Stomach (tissue), 9 donors: ENCODE data around the gene INPP5A. TPM values are rescaled to one million over a fixed set of nuclear protein-coding genes. Genes with fewer than 3 reads are reported as not detected.

Experiments used
- DNase-seq, 2 donors: peaks; one replicate each; pipeline versions ENCODE4 v3.0.0 to v3.0.0-alpha.2; 2013 to 2019
- H3K27ac ChIP-seq, 5 donors: fragments of 200-600 bp in 4 of 5; sonication (generic) in 4 of 5; one replicate each; pipeline ENCODE4 v1.5.1; 2013 to 2019; ENCODE audit warnings: mild to moderate bottlenecking in 1 of 5, moderate library complexity in 1 of 5
- H3K27me3 ChIP-seq, 3 donors: fragments of 200-600 bp; sonication (generic); one replicate each; pipeline ENCODE4 v1.5.1; 2017 to 2019; ENCODE audit warnings: mixed run types in 1 of 3
- H3K36me3 ChIP-seq, 4 donors: fragments of 200-600 bp; sonication (generic); 1 replicate in 3 of 4; 2 replicates in 1 of 4; pipeline ENCODE4 v1.5.1; 2016 to 2019
- H3K4me1 ChIP-seq, 4 donors: fragments of 200-600 bp; sonication (generic); one replicate each; pipeline ENCODE4 v1.5.1; 2016 to 2019
- H3K4me3 ChIP-seq, 4 donors: fragments of 200-600 bp; sonication (generic) in 3 of 4; one replicate each; pipeline ENCODE4 v1.5.1; 2016 to 2019; ENCODE audit warnings: mild to moderate bottlenecking in 1 of 4
- H3K9me3 ChIP-seq, 4 donors: fragments of 200-600 bp; sonication (generic); one replicate each; pipeline ENCODE4 v1.5.1; 2016 to 2019
- CTCF ChIP-seq, 7 experiments: fragments of 450-650 bp in 4 of 7; fragments of 200-600 bp in 3 of 7; sonication (generic) in 3 of 7; IDR thresholded peaks; one replicate each; pipeline ENCODE4 v1.5.1; 2016 to 2019; ENCODE audit warnings: antibody characterized with exemption in 7 of 7, control low read depth in 2 of 7, mild to moderate bottlenecking in 1 of 7
- EP300 ChIP-seq: sonication (generic); formaldehyde crosslinking; IDR thresholded peaks from one replicate; pipeline ENCODE4 v1.6.1; 2017; ENCODE audit warnings: antibody characterized with exemption
- POLR2A ChIP-seq, 4 donors: fragments of 450-650 bp; IDR thresholded peaks; one replicate each; pipeline ENCODE4 v1.6.1; 2016; ENCODE audit warnings: antibody characterized with exemption in 4 of 4, control low read depth in 2 of 4, mild to moderate bottlenecking in 1 of 4, moderate library complexity in 1 of 4
- POLR2AphosphoS5 ChIP-seq, 3 donors: sonication (generic); formaldehyde crosslinking; IDR thresholded peaks; one replicate each; pipeline ENCODE4 v1.6.1; 2016; ENCODE audit warnings: antibody characterized with exemption in 3 of 3
- WGBS, 5 donors: extraction: QIAGEN DNeasy Blood & Tissue Kit in 3 of 5; methylation state at CpG; one replicate each; pipeline versions ENCODE4 v1.1.5 to v1.1.7; 2013 to 2018; 5-methylcytosine and 5-hydroxymethylcytosine counted together
- intact Hi-C: fragments of 100-400 bp; cut with DNase I; formaldehyde crosslinking; loops from one replicate; pipeline ENCODE4 v1.15.1; 2023; ENCODE audit warnings: low total_unique reads
- polyA plus RNA-seq, 3 donors: library from polyadenylated mRNA; stranded (reverse); fragments of 200-250 nt; gene quantifications; one replicate each; pipeline ENCODE4 v1.2.3, GENCODE V29; 2013
- total RNA-seq, 5 donors: library from RNA; depleted of rRNA; stranded (reverse); fragments of >200 nt; gene quantifications; one replicate each; pipeline versions ENCODE4 v1.1.0 to v1.2.3, GENCODE V29; 2014 to 2016
- donor health status: healthy with polysubstance abuse.
- donor health status: Bipolar disorder and iron deficiency.
- donor health status: healthy.

Gene INPP5A
- total and polyA plus RNA-seq, 8 donors, result 17.2 to 72.3 (median 31.0) TPM

GRCh38 chr10:132728741-132729140 is 191.2 kb downstream of the INPP5A start:
- intact Hi-C loops, result no loop called here
- H3K27ac ChIP-seq, result no peak overlapping the region
- peaks cover 0 to 97% (median 90%) of the 10 kb centered on the region in 4 donors for H3K36me3 ChIP-seq
- H3K27me3 ChIP-seq, result no peaks in the 10 kb centered on the region
- H3K4me1 ChIP-seq, result no peaks in the 10 kb centered on the region
- H3K9me3 ChIP-seq, result no peaks in the 10 kb centered on the region
- 78 to 93% (median 91%) methylated on average over 6 to 22 of the region's 22 CpGs for WGBS, 5 donors
- TF ChIP-seq CTCF (IDR thresholded peaks at IDR 0.05) (no peak), EP300 (no peak), POLR2AphosphoS5 (IDR thresholded peaks at IDR 0.05) (no peak)
- H3K4me3 ChIP-seq, result no peak overlapping the region
- DNase-seq, result no peak

GRCh38 chr10:132729810-132730572 is 192.4 kb downstream of the INPP5A start:
- 89 to 94% (median 90%) methylated on average over 28 to 29 of the region's 29 CpGs for WGBS, 5 donors
- H3K27me3 ChIP-seq, result no peaks in the 10 kb centered on the region
- H3K27ac ChIP-seq, result no peak overlapping the region
- no peaks in the 10 kb centered on the region for H3K9me3 ChIP-seq
- no peak for TF ChIP-seq POLR2AphosphoS5 (IDR thresholded peaks at IDR 0.05)
- H3K4me3 ChIP-seq, result no peak overlapping the region
- no peaks in the 10 kb centered on the region for H3K4me1 ChIP-seq
- peaks cover 0 to 98% (median 92%) of the 10 kb centered on the region in 4 donors for H3K36me3 ChIP-seq
- intact Hi-C loops, result no loop called here
- DNase-seq, result no peak

GRCh38 chr10:132730573-132730953 is 193.0 kb downstream of the INPP5A start:
- intact Hi-C loops, result no loop called here
- WGBS, 5 donors, result 82 to 94% (median 89%) methylated on average over 15 of the region's 15 CpGs

GRCh38 chr10:132732518-132732917 is 194.9 kb downstream of the INPP5A start:
- Histone ChIP-seq H3K4me3 (no peak overlapping the region), H3K27me3 (no peaks in the 10 kb centered on the region), H3K9me3 (no peaks in the 10 kb centered on the region), H3K4me1 (no peaks in the 10 kb centered on the region), H3K27ac (no peak overlapping the region), H3K36me3 (peaks cover 4 to 91% (median 85%) of the 10 kb centered on the region in 4 donors)
- TF ChIP-seq EP300 (no peak), POLR2AphosphoS5 (IDR thresholded peaks at IDR 0.05) (no peak), CTCF (IDR thresholded peaks at IDR 0.05) (no peak), POLR2A (IDR thresholded peaks at IDR 0.05) (no peak)
- 80 to 96% (median 94%) methylated on average over 3 to 20 of the region's 20 CpGs for WGBS, 5 donors
- DNase-seq, result no peak
- intact Hi-C loops, result no loop called here

More at GRCh38 chr10:132730573-132730953, 193.0 kb downstream of the INPP5A start:
- no peak for TF ChIP-seq POLR2A (IDR thresholded peaks at IDR 0.05)
- TF ChIP-seq CTCF (IDR thresholded peaks at IDR 0.05), result no peak
- no peak for TF ChIP-seq POLR2AphosphoS5 (IDR thresholded peaks at IDR 0.05)
- no peak for TF ChIP-seq EP300
- Histone ChIP-seq H3K4me1 (no peaks in the 10 kb centered on the region), H3K27me3 (no peaks in the 10 kb centered on the region), H3K36me3 (peaks cover 0 to 93% (median 88%) of the 10 kb centered on the region in 4 donors), H3K27ac (no peak overlapping the region), H3K4me3 (no peak overlapping the region), H3K9me3 (no peaks in the 10 kb centered on the region)
- no peak for DNase-seq

- H3K27me3 ChIP-seq, result no peaks in the 10 kb centered on the region
- H3K4me3 ChIP-seq, result no peak overlapping the region
- TF ChIP-seq EP300, result no peak
- no peak for TF ChIP-seq POLR2A (IDR thresholded peaks at IDR 0.05)
- no peak for TF ChIP-seq POLR2AphosphoS5 (IDR thresholded peaks at IDR 0.05)
- TF ChIP-seq CTCF (IDR thresholded peaks at IDR 0.05), result no peak
- no peak overlapping the region for H3K27ac ChIP-seq
- H3K4me1 ChIP-seq, result no peaks in the 10 kb centered on the region
- DNase-seq, result no peak
- intact Hi-C loops, result no loop called here
- no peaks in the 10 kb centered on the region for H3K9me3 ChIP-seq
- 93 to 97% (median 95%) methylated on average over 3 to 19 of the region's 19 CpGs for WGBS, 5 donors
- H3K36me3 ChIP-seq, result peaks cover 4 to 83% (median 74%) of the 10 kb centered on the region in 4 donors
Observed at GRCh38 chr10:132733926-132734325, 196.3 kb downstream of the INPP5A start.
